ENCODE measurements around the gene SLC16A10. TPM values are rescaled to one million over a fixed set of nuclear protein-coding genes. Genes with fewer than 3 reads are reported as not detected.

The SLC16A10 gene
- total RNA-seq, 2 donors from 2014 or later, result 8.7 to 13.8 TPM

- Histone ChIP-seq H3K9me3 (ENCODE audit: control insufficient read depth, low read length) (no peaks in the 10 kb centered on the region), H3K27me3 (ENCODE audit: control insufficient read depth, insufficient read depth, low read length, poor library complexity, severe bottlenecking) (no peaks in the 10 kb centered on the region), H3K4me1 (ENCODE audit: control insufficient read depth, insufficient read depth, low read length) (peaks cover 4% of the 10 kb centered on the region), H3K4me3 (ENCODE audit: low read length) (no peak overlapping the region), H3K27ac (ENCODE audit: low read depth, low read length) (no peak overlapping the region), H3K9ac (ENCODE audit: extremely low read depth, low read length, poor library complexity, severe bottlenecking) (no peak overlapping the region), H3K36me3 (ENCODE audit: control insufficient read depth, insufficient read depth, low read length) (no peaks in the 10 kb centered on the region)
- no peak overlapping the region for H3K27ac Mint-ChIP-seq
- no peak for TF ChIP-seq CTCF (conservative IDR thresholded peaks at IDR 0.05)
- peaks cover 12% of the 10 kb centered on the region for H3K27me3 Mint-ChIP-seq (ENCODE audit: insufficient read depth)
- H3K4me3 Mint-ChIP-seq, result no peak overlapping the region
- no peaks in the 10 kb centered on the region for H3K36me3 Mint-ChIP-seq (ENCODE audit: low read depth)
- no peaks in the 10 kb centered on the region for H3K9me3 Mint-ChIP-seq
- 87 to 95% methylated on average over 6 to 10 of the region's 11 CpGs for WGBS, 2 experiments (ENCODE audit: insufficient coverage in 1 of 2, insufficient read length in 1 of 2)
- H3K4me1 Mint-ChIP-seq, result peaks cover 11% of the 10 kb centered on the region
- DNase-seq, result no peak
Measured at GRCh38 chr6:111070105-111071005, 16.9 kb upstream of the SLC16A10 start.

DNA sequence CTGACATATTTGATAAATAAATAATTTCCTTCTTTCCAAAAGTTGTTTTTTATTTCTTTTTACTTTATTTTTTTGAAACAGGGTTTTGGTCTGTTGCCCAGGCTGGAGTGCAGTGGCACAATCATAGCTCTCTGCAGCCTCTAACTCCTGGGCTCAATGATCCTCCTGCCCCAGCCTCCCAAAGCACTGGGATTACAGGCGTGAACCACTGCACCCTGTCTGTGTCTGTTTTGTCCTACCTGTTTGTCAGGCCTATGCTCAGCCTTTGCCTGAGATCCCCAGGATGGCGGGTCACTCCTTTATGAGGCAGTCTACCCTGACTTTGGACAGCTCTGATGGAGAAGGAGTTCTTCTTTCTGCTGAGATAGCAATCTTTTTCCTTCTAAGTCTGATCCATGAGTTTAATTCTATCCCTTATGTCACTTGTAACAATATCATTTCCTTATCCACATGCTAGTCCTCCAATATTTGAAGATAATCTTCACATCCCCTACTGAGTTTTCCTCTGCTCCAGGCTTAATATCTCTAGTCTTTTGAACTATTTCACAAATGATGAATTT lies 14.4 kb upstream of the SLC16A10 start:
- no peak overlapping the region for H3K9ac ChIP-seq (ENCODE audit: extremely low read depth, low read length, poor library complexity, severe bottlenecking)
- H3K9me3 Mint-ChIP-seq, result no peaks in the 10 kb centered on the region
- H3K36me3 ChIP-seq (ENCODE audit: control insufficient read depth, insufficient read depth, low read length), result no peaks in the 10 kb centered on the region
- no peak for DNase-seq
- H3K4me1 ChIP-seq (ENCODE audit: control insufficient read depth, insufficient read depth, low read length), result peaks cover 4% of the 10 kb centered on the region
- H3K9me3 ChIP-seq (ENCODE audit: control insufficient read depth, low read length), result no peaks in the 10 kb centered on the region
- no peaks in the 10 kb centered on the region for H3K27me3 ChIP-seq (ENCODE audit: control insufficient read depth, insufficient read depth, low read length, poor library complexity, severe bottlenecking)
- H3K4me1 Mint-ChIP-seq, result peaks cover 11% of the 10 kb centered on the region
- no peak overlapping the region for H3K4me3 Mint-ChIP-seq
- no peak overlapping the region for H3K4me3 ChIP-seq (ENCODE audit: low read length)
- no peak overlapping the region for H3K27ac ChIP-seq (ENCODE audit: low read depth, low read length)
- H3K36me3 Mint-ChIP-seq (ENCODE audit: low read depth), result no peaks in the 10 kb centered on the region
- WGBS, 2 experiments (ENCODE audit: insufficient coverage in 1 of 2, insufficient read length in 1 of 2), result 92 to 100% methylated on average over 1 to 2 of the region's 2 CpGs
- H3K27ac Mint-ChIP-seq, result no peak overlapping the region
- H3K27me3 Mint-ChIP-seq (ENCODE audit: insufficient read depth), result peaks cover 12% of the 10 kb centered on the region
- TF ChIP-seq CTCF (conservative IDR thresholded peaks at IDR 0.05), result no peak

DNA sequence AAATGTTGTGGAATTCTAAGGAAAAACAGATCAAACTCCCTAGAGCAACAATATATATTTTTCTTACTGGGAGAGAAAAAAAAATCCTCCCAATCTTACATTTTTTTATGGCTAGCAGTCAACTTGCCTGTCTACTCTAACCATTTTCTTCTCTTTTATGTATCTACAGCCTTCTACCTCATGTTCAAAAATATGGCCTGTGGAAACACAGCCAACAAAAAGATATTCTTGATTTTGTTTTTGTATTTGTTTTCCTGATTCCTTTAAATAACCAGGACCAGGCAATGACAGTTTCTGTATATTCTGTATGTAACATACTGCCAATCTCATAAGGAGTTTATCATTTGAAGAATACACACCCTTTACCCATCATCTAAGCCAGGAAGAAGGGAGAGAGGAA lies 13.0 kb upstream of the SLC16A10 start:
- no peaks in the 10 kb centered on the region for H3K4me1 ChIP-seq (ENCODE audit: control insufficient read depth, insufficient read depth, low read length)
- no peak overlapping the region for H3K27ac Mint-ChIP-seq
- H3K36me3 Mint-ChIP-seq (ENCODE audit: low read depth), result no peaks in the 10 kb centered on the region
- DNase-seq, result no peak
- H3K27me3 ChIP-seq (ENCODE audit: control insufficient read depth, insufficient read depth, low read length, poor library complexity, severe bottlenecking), result no peaks in the 10 kb centered on the region
- H3K27ac ChIP-seq (ENCODE audit: low read depth, low read length), result no peak overlapping the region
- TF ChIP-seq CTCF (conservative IDR thresholded peaks at IDR 0.05), result no peak
- peaks cover 12% of the 10 kb centered on the region for H3K27me3 Mint-ChIP-seq (ENCODE audit: insufficient read depth)
- H3K4me3 ChIP-seq (ENCODE audit: low read length), result no peak overlapping the region
- H3K36me3 ChIP-seq (ENCODE audit: control insufficient read depth, insufficient read depth, low read length), result no peaks in the 10 kb centered on the region
- peaks cover 4% of the 10 kb centered on the region for H3K4me1 Mint-ChIP-seq
- no peaks in the 10 kb centered on the region for H3K9me3 ChIP-seq (ENCODE audit: control insufficient read depth, low read length)
- H3K9ac ChIP-seq (ENCODE audit: extremely low read depth, low read length, poor library complexity, severe bottlenecking), result no peak overlapping the region
- no peaks in the 10 kb centered on the region for H3K9me3 Mint-ChIP-seq
- no peak overlapping the region for H3K4me3 Mint-ChIP-seq
